Superior temporal gyrus (tissue), 1 donor: ENCODE data around the gene OBI1.
"Not testable (repeated sequence)": the region's sequence is repeated elsewhere in the genome, so short reads cannot be mapped to it uniquely, and the experiment has no call there.

Experiments
- DNase-seq: peaks from one replicate; pipeline ENCODE4 v3.0.0-alpha.2; 2016; ENCODE audit errors: extremely low spot score

OBI1 gene

DNA sequence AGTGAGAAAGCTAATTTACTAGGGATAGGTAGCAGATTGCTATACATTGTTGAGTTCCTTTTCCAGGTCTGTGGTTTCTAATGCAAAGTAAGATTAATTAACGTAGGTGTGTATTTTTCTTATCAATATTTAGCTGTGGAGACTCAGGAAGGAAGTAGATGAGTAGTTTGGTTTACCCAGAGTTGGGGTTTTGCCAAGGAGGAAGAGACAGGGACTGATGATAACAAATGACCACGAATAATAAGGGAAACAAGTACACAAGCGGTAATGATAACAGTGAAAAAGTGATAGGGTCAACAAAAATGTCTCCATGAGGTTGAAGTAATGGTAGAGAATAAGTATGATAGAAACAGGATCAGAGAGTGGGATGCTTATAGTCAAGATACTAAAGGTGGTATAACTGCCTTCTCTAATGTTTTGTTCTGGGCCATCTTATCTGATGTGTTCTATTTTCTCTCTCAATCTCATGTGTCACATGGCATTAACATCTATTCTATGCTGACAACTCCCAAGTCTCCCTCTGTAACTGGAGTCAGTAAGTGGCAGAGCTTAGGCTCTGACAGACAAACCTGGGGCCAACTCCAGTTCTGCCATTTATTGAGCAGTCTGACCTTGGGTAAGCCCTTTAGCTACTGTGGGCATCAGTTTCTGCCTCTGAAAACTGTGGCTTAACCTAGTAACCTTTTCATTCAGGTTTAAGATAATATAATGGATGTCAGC lies 8.8 kb downstream of the OBI1 start:
- DNase-seq, result no peak

DNA sequence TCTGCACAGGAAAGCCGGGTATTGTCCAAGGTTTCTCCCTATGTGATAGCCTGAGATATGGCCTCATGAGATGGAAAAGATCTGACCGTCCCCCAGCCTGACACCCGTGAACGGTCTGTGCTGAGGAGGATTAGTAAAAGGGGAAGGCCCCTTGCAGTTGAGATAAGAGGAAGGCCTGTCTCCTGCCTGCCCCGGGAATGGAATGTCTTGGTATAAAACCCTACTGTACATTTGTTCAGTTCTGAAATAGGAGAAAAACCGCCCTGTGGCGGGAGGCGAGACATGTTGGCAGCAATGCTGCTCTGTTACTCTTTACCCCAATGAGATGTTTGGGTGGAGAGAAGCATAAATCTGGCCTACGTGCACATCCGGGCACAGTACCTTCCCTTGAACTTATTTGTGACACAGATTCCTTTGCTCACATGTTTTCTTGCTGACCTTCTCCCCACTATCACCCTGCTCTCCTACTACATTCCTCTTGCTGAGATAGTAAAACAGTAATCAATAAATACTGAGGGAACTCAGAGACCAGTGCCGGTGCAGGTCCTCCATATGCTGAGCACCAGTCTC lies 11.8 kb downstream of the OBI1 start:
- not testable (repeated sequence) for DNase-seq

DNA sequence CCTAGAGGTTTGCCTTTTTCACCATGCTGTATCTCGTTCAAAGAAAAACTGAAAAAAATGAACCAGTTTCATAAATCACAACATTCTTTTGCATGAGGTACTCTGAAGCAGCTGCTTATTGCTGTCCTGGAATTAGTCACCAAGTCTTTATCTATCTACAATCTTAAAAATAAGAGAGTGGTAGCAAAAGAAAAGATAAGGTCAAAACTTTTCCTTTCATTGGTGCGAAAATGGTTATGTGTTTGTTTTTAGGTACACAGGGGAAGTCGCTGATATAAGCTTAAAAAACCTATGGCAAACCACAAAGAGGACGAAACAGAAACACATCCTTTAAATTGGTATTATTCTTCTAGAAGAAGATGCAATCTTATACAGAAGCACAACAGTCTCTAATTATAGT lies 20.7 kb downstream of the OBI1 start:
- DNase-seq, result no peak

DNA sequence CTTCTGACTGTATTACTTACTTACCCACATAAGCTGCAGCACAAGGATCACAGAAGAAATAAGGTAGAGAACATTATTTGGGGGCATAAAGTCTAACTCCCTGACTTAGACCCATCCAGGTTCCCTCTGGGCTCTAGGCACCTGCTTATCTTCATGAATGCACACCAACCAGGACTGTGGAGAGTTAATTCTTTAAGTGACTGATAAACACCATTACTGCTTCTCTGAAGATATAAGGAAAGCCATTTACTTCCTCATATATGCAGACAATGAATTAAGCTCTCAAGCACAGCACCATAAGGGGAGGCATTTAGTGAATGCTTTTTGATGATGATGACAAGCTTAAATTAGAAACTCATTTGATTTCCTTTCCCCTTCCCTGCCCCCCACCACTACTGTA lies 22.5 kb downstream of the OBI1 start:
- DNase-seq, result no peak

DNA sequence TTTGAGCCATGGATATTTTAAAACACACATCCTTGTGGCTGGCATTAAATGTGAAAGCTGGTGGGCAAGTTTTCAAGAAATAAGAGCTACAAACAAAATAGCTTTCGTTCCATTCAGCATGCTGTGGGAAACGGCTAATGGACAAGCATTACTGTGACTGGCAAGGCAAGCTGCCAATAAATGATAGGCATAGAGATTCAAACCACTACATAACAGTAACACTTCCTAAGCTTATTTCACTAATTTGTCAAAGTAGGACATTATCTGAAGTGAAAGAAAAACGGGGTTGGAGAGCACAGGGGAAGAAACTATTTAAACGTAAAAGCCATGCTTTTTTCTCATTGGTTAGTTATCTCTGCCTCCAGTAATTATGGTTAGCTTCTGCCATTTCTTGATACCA lies 26.0 kb downstream of the OBI1 start:
- no peak for DNase-seq

DNA sequence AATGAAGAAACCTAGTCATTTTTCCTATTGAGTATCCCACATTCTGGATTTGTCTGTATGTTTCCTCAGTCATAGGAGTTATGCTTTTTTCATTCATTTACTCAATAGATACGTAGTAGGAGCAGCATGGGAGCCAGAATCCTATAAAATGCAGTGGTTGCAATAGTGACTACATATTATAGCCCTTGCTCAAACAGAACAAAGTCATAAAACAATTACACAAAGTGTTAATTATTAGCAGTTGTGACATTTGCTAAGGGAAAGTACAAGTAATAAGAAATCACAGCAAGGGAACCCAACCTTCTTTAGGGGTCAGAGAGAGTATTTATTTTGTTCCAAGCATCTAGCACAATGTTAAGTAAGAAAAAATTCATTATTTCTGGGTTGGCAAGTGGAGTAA lies 27.9 kb downstream of the OBI1 start:
- DNase-seq, result no peak

DNA sequence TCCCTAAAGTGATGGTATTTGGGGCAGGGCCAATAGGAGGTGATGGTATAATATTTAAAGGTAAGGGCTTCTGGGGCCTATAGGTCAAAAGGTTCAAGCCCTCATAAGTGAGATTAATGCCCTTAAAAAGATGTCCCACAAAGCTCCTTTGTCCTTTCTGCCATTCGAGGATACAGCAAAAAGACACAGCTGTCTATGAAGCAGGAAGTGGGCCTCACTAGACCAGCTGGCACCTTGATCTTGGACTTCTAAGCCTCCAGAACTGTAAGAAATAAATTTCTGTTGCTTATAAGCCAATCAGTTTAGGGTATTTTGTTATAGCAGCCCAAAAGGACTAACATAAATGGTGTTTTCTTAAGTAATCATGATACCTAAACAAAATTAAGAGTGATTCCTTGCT lies 28.4 kb downstream of the OBI1 start:
- no peak for DNase-seq

DNA sequence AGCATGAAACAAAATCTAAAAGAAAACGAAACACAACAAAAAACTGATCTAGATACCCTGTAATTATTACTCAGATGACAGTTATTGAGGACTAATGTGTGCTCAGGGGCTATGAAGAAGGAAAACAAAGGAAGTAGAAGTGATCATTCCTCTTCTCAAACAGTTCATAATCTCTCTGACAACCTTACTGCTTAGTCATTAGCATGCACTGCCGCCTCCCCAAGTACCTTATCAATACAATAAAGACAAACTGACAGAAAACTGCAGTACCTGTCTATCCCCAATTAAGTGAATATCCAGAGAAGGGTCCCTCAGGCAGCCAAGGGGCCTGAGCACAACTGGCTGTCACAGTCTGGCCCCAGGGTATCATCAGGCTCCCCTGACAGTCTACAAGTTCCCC lies 33.6 kb downstream of the OBI1 start:
- DNase-seq, result no peak

DNA sequence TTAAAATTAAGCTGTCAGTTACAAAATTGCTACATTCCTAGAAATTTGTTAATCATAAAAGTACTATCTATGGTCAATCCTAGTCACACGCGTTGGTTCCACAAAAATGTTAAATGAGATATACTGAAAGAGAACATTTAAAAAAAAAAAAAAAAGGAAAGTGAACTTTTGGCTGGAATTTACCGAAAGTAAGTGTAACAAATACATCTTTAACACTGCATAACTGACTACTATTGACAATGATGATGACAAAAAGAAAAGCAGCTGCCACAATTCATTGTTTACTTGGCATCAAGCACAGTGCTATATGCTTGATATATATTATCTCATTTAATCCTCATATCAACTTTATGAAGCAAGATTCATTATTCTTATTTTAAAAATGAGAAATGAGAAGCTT lies 35.8 kb downstream of the OBI1 start:
- DNase-seq, result no peak

DNA sequence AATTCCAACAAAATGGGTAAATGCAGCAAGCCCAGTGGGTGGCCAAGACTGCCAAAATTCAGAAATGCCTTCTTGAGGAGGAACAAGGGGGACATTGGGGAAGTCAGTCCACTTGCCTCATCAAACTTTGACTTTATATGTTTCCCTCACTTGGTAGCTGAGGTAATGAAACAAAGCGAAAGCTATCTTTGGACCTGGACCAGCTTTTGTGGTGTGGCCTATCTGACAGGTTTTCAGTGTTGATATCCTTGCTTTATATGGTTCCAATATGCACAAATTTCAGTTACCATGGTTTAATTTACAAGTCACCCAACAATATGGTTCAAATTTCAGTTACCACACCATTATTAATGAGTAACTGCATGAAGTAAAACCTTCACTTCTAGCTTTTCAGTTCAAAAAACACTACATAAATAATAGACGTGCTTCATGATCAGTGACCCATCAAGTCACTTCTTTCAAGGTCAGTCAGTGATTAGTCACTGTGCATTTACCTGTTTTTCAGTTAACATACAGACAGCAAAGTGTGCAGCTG lies 38.0 kb downstream of the OBI1 start:
- no peak for DNase-seq

DNA sequence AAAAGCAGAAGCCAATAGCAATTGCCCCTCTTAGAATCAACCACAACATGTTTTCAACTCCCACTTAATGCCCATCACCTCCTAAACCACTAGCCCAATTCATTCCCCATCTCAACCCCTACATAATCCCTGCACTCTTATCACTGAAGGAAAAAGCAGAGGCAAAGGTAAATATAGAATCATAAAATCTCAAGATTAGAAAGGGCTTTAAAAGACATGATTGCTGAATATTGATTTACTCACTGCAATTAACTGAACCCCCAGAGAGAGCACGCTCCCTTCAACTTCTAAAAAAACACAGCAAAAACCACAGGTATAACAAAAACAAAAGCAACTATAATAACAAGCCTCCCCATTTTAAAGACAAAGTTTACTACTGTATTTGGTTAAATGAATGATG lies 40.5 kb downstream of the OBI1 start:
- no peak for DNase-seq

DNA sequence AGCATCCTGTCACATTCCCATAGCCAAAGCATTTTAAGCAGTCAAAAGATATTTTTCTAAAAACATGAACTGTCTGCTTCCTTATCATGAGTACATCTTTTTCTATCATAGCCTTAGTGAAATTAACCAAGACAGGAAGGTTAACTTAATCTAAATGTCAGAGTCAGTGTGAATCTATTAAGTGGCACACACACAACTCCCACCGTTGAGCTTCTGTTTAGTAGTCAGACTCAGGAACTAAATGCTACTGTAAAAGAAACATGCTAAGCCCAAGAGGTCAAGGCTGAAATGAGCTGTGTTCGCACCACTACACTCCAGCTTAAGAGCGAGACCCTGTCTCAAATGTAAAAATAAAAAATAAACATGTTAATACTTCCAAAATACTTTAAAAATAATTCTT lies 47.9 kb downstream of the OBI1 start:
- no peak for DNase-seq

DNA sequence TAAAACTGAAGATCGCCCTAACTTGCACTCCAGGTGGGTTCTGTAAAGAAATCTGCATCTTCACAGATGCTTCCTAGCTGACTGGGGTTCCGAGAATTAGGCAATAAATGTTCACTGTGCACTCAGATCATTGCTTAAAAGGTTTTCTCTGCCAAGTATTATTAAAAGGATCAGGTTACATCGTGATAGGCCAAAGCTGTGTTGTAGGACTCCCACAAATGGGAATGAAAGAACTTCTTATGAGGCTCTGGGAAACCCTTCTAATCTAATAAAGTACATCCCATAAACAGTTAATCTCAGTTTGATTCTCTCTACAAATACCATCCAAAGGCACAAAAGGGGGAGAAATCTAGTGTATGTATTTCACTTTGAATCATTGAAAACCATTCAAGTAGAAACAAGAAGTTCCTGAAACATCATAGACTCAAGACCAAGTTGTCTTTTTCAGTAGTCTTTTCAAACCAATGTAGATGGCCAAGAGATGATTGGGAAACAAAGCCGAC lies 48.5 kb downstream of the OBI1 start:
- DNase-seq, result no peak

DNA sequence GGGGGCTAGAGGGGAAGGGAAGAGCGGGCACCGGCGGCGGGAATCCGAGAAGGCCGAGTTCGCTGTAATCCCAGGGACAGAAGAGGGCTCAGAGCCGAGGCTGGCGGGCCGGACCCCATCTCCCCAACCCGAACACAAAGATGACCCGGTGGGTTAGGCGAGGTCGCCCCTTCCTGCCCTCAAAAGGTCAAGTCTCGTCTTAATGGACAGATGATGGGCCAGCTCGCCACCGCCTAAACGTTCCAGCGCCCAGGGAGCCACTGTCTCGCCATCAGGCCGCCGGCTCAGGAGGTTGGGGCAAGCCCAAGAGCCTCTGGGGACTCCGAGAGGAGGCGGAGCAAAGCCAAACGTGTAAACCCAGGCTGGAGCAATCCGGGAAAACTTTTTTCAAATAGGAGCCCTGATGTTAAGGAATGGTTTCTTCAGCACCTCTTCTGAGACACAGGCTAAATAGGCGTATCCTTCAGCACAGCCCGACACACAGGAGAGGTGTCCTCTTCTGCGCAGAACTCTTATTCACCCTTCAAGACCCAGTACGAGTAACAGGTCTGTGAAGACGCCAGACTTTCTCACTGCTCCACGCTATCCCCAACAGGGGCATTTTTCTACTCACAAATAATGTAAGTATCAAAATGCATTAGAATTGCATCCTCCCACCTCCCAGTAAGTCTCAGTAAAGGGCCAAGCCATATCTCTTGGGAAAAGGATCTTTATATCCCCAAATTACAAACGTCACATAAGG lies 49.3 kb downstream of the OBI1 start:
- no peak for DNase-seq

DNA sequence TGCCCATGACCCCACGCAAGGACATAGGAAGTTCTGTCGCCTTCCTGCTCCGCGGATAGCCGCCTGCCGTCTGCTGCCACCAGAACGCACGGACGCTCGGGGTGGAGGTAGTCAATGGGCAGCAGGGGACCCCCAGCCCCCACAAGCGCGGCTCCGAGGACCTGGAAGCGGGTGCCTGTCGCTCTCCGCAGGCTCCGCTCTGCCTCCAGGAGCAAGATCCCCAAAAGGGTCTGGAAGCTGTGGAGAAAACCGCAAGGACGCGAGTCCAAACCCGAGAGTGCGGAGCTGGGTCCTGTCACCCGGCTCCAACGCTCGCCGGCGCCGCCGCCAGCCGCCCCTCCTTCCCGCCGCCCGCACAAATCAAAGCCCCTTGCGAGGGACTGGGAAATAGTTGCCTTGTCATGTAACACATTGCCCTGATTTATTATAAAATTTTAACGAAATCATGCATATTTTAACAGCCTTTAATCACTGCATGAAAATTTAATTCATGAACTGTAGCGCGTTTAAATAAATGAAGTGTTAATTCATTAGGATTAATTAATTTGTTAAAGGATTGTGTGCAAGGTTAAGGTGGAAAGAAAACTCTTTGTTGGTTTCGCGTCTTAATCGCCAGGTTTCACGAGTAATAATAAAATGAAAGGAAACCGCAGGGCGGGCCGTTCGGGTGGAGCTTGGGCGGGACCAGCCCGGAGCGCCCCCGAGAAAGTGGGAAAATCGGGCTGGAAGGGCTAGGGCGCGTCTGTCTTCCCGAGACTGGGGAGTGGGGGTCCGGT lies 50.1 kb downstream of the OBI1 start:
- no peak for DNase-seq

DNA sequence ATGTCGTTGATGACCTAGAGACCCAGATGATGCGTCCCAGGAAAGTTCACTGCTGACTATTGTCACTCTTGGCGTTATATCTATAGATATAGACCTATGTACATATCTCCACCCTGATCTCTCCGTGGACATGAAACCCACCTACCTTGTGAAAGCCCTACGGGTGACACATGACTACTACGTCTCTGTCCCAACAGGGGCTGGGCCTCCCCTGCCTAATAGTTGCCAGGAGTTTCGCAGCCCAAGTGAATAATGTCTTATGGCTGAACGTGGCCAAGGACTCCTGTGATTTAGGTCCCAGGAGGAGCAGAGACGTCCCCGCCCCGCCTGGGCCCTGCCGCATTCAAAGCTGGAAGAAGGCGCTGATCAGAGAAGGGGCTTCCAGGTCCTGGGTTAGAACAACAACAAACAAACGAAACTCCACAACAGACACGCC lies 50.7 kb downstream of the OBI1 start:
- no peak for DNase-seq

DNA sequence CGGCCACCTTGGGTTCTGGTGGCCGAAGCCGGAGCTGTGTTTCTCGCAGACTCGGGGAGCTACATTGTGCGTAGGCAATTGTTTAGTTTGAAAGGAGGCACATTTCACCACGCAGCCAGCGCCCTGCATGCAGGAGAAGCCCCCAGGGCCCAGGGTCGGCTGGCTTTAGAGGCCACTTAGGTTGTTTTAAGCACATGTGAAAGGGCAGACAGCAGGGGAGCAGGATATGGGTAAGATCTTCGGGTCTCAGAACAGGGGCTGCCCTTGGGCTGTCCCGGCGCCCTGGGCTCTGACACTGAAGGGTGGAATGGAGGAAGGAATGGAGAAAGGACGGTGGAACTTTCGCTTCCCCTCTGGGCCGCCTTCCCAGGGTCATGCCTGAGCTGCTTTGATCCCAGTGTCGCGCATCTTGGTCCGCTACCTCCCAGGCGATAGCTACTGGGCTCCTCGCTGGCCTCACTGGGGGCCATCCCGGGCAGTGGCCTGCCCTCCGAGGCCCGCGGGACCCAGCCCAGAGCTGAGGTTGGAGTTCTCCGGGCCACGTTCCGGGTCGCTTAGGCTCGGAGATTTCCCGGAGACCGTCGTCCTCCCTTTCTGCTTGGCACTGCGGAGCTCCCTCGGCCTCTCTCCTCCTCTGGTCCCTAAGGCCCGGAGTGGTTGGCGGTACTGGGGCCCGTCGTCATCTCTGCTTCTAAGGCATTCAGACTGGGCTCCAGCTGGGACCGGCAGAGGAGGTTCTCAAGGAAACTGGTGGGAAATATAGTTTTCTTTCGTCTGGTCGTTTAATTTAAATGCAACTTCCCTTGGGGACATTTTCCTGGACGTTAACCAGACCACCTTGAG lies 51.3 kb downstream of the OBI1 start:
- no peak for DNase-seq

DNA sequence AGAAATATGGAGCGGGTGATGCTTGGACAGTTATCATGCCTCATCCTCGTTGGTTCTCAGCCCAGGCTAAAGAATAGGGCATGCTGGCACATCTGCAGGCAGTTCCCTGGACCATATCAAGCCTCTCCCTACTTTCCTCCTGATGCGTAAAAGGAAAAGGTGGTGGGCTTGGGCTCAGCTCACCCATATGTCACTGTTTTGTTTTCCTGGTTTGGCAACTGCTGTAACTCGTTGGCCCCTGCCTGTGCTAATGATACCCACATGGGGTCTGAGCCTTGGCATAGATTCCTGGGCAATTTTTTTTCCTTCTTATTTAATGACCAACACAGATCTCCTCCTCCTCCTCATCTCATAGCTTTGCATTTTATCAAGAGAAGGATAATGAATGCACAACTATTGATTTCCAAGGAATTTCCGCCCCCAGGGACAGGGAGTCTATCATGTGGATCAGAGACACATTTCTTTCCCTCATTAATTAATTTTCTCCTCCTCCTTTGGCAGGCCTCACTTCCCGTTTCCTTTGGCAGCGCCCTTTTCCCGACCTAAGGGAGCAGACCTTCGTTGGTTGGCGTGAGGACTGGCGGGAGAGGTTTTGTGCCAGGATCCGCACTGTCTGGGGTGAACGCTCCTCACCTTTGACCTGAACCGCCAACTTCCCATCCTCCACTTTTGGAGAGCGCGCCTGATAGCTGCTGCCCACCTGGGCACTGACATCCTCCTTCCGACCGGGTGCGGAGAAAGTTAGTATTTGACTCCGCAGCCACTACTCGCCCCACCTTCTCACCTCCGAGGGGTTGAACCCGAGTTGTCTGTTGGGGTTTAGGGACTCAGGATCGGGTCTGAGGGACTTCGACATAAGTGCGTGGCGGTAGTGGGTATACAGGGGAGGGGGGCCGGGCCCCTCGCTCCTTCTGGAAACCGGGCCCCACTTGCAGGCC lies 52.2 kb downstream of the OBI1 start:
- DNase-seq, result no peak

DNA sequence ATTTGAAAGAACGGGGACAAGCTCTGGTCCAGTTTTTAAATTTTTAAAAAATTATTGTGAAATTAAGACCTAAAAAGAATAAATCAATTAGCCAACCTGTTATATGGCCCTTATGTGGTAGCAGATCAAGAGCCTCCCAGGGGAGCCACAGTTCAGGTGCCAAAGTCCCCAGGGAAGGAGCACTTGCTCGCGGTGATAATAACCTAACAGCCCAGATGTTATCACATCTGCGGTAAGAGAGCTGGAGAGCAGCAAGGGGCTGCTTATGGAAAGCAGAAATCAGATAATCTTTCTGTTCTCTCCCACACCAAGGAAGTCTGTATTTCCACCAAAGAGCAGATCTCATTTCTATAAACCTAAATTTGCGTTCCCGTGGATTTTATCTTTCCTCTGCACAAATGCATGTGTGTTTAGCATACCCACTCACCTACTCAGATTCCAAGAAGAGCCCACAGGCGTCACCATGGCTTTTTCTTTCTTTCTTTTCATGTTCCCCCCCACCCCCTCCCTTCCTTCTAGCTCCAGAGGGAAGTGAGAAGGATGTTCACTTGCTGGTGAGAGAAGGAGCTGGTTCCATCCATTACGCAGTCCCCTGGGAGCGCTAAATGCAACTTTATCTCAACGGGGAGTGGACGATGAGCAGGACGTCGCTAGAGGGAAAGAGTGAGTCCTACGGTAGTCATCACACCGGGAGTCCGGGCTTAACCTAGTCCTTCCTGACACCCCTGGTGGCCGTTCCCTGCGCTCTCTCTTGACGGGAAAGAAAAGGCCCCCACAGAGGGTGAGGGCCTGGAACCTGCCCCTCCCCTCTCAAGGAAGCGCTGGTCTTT lies 54.0 kb downstream of the OBI1 start:
- no peak for DNase-seq
